ENCODE data around the gene GABPB2.
"Not testable (repeated sequence)": the region's sequence is repeated elsewhere in the genome, so short reads cannot be mapped to it uniquely, and the experiment has no call there.

Gene GABPB2

GRCh38 chr1:151060657-151061421 is 9.7 kb upstream of the GABPB2 start:
- DNase-seq, result no peak

- DNase-seq, result no peak
These were observed 8.9 kb upstream of the GABPB2 start for GRCh38 chr1:151061704-151062103.

- DNase-seq, result no peak
These were observed 7.7 kb upstream of the GABPB2 start for GRCh38 chr1:151062741-151063371.

GRCh38 chr1:151065089-151065645 is 5.4 kb upstream of the GABPB2 start:
- no peak for DNase-seq

GRCh38 chr1:151067185-151067584 is 3.4 kb upstream of the GABPB2 start:
- no peak for DNase-seq

- DNase-seq, result no peak
These were observed 1.5 kb upstream of the GABPB2 start for GRCh38 chr1:151069103-151069486.

- DNase-seq, result no peak
These were observed 1.7 kb downstream of the GABPB2 start for GRCh38 chr1:151072224-151072623.

- no peak for DNase-seq
These were observed 15.5 kb downstream of the GABPB2 start for GRCh38 chr1:151085953-151086559.

- not testable (repeated sequence) for DNase-seq
These were observed 26.9 kb downstream of the GABPB2 start for GRCh38 chr1:151097426-151097825.

GRCh38 chr1:151098126-151098525 is 27.6 kb downstream of the GABPB2 start:
- DNase-seq, result no peak

GRCh38 chr1:151104630-151105029 is 34.1 kb downstream of the GABPB2 start:
- DNase-seq, result no peak

GRCh38 chr1:151106894-151107293 is 36.3 kb downstream of the GABPB2 start:
- no peak for DNase-seq

GRCh38 chr1:151108331-151108730 is 37.8 kb downstream of the GABPB2 start:
- no peak for DNase-seq

- no peak for DNase-seq
These were observed 43.3 kb downstream of the GABPB2 start for GRCh38 chr1:151113877-151114276.

GRCh38 chr1:151124763-151125403 is 54.3 kb downstream of the GABPB2 start:
- no peak for DNase-seq

GRCh38 chr1:151128800-151129199 is 58.2 kb downstream of the GABPB2 start:
- no peak for DNase-seq

GRCh38 chr1:151130987-151131586 is 60.5 kb downstream of the GABPB2 start:
- no peak for DNase-seq

- no peak for DNase-seq
These were observed 61.3 kb downstream of the GABPB2 start for GRCh38 chr1:151131701-151132334.

- DNase-seq, result no peak
These were observed 61.9 kb downstream of the GABPB2 start for GRCh38 chr1:151132335-151133017.

- DNase-seq, result no peak
These were observed 62.7 kb downstream of the GABPB2 start for GRCh38 chr1:151133018-151133806.

- no peak for DNase-seq
These were observed 63.8 kb downstream of the GABPB2 start for GRCh38 chr1:151134396-151134795.
